Type B pancreatic cell (in vitro differentiated cells): ENCODE data around the gene CTNS. TPM values are rescaled to one million over a fixed set of nuclear protein-coding genes. Genes with fewer than 3 reads are reported as not detected.
A peak's percentile ranks its signal among the peaks of the same experiment; 100 is the strongest.

Source experiments
- DNase-seq: peaks from one replicate; pipeline ENCODE4 v3.0.0; 2021; ENCODE audit warnings: mixed read lengths; ENCODE audit not compliant: unreplicated experiment; ENCODE audit errors: extremely low spot score
- H3K27ac Mint-ChIP-seq: 2 replicates; pipeline ENCODE4 v1.8.0; 2021; ENCODE audit warnings: mild to moderate bottlenecking, mixed read lengths
- H3K27me3 Mint-ChIP-seq: 2 replicates; pipeline ENCODE4 v1.8.0; 2021; ENCODE audit warnings: mixed read lengths
- H3K36me3 Mint-ChIP-seq: 2 replicates; pipeline ENCODE4 v1.8.0; 2021; ENCODE audit warnings: mixed read lengths
- H3K4me1 Mint-ChIP-seq: one replicate; pipeline ENCODE4 v1.8.0; 2021; ENCODE audit warnings: mixed read lengths; ENCODE audit not compliant: unreplicated experiment
- H3K4me3 Mint-ChIP-seq: 2 replicates; pipeline ENCODE4 v1.8.0; 2021; ENCODE audit warnings: mild to moderate bottlenecking, mixed read lengths
- H3K9me3 Mint-ChIP-seq: 2 replicates; pipeline ENCODE4 v1.8.0; 2021; ENCODE audit warnings: mixed read lengths
- total RNA-seq: library from RNA; stranded (reverse); gene quantifications from 2 replicates; pipeline ENCODE4 v1.2.1, GENCODE V29; 2021; ENCODE audit warnings: low replicate concordance
- TF ChIP-seq, protein P1 (sequence below): fragments of 200-600 bp; sonication (generic); conservative IDR thresholded peaks from 2 replicates; pipeline ENCODE4 v1.5.0; 2021; ENCODE audit warnings: antibody characterized with exemption, mild to moderate bottlenecking

The CTNS gene
- total RNA-seq, 1 donor from 2014 or later: 17.5 TPM

DNA sequence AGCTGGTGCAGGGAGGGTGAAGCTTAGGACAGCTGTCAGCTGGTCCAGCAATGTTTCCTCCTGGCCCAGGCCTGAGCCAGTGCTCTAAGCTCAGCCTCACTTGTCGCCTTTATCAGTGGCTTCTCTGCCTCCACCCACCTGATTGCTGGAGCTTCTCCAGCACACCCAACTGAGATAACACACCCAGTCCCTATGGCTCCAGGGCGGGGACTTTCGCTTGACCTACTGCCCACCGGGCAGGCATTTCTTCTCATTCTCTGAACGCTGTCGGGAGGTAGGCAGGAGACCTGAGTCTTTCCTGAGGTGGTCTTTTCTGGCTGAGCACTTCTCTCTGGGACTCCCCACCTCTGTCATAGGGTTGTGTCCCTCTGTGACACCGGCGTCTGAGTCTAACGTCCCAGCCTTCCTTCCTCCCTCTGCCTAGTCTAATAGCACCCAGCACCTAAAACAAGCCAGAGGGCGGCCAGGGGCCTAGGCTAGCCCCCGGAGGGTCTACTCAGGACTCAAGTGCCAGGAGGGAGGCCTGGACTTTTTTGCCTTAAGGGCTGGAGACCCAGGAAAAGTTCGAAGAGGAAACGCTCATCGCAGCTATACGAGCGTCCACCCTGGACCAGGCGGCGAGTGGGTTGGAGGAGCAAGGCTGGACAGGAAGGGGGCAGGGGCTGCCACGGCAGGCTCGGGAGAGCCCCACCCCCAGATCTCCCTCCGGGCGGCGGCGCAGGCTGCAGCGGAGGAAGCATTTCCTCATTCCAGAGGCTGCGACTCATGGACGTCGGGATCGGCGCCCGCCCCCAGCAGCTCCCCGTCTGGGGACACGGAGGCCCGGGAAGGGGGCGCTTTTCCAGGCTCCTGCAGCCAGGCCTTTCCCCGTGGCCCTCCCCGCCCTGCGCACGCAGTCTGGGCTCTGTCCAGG is 31.1 kb downstream of the CTNS start:
- Mint-ChIP-seq H3K27me3 (no peaks in the 10 kb centered on the region), H3K4me1 (peaks cover 25% of the 10 kb centered on the region), H3K27ac (peak overlapping the region; percentile 98), H3K4me3 (peak overlapping the region; percentile 98), H3K9me3 (no peaks in the 10 kb centered on the region), H3K36me3 (peaks cover 4% of the 10 kb centered on the region)
- TF ChIP-seq, protein P1, sequence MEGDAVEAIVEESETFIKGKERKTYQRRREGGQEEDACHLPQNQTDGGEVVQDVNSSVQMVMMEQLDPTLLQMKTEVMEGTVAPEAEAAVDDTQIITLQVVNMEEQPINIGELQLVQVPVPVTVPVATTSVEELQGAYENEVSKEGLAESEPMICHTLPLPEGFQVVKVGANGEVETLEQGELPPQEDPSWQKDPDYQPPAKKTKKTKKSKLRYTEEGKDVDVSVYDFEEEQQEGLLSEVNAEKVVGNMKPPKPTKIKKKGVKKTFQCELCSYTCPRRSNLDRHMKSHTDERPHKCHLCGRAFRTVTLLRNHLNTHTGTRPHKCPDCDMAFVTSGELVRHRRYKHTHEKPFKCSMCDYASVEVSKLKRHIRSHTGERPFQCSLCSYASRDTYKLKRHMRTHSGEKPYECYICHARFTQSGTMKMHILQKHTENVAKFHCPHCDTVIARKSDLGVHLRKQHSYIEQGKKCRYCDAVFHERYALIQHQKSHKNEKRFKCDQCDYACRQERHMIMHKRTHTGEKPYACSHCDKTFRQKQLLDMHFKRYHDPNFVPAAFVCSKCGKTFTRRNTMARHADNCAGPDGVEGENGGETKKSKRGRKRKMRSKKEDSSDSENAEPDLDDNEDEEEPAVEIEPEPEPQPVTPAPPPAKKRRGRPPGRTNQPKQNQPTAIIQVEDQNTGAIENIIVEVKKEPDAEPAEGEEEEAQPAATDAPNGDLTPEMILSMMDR: no peak
- peak; percentile 92 for DNase-seq

GRCh38 chr17:3668279-3669084 is 31.9 kb downstream of the CTNS start, which contains the start of the genes EMC6 and TAX1BP3:
TSS of gene EMC6 (plus strand) at chr17:3668812. CDS start at chr17:3669147, 335 bp downstream.
TSS of gene TAX1BP3 (minus strand) at chr17:3668578. CDS start at chr17:3668526, 52 bp downstream.
- H3K27ac Mint-ChIP-seq: peak within 1 kb of the TSS; percentile 98
- DNase-seq: peak; percentile 100
- H3K4me3 Mint-ChIP-seq: peak within 1 kb of the TSS; percentile 98
- peaks cover 25% of the 10 kb centered on the region for H3K4me1 Mint-ChIP-seq
- TF ChIP-seq, protein P1: no peak
- peaks cover 4% of the 10 kb centered on the region for H3K36me3 Mint-ChIP-seq
- no peaks in the 10 kb centered on the region for H3K27me3 Mint-ChIP-seq
- H3K9me3 Mint-ChIP-seq: no peaks in the 10 kb centered on the region

DNA sequence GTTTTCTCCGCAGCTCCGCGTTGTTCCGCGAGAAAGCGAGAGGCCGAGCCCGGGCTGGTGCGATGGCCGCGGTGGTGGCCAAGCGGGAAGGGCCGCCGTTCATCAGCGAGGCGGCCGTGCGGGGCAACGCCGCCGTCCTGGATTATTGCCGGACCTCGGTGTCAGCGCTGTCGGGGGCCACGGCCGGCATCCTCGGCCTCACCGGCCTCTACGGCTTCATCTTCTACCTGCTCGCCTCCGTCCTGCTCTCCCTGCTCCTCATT is 32.5 kb downstream of the CTNS start:
- Mint-ChIP-seq H3K27me3 (no peaks in the 10 kb centered on the region), H3K4me1 (peaks cover 25% of the 10 kb centered on the region), H3K9me3 (no peaks in the 10 kb centered on the region), H3K27ac (peak overlapping the region; percentile 98), H3K4me3 (peak overlapping the region; percentile 98), H3K36me3 (peaks cover 4% of the 10 kb centered on the region)
- TF ChIP-seq, protein P1: no peak
- DNase-seq: no peak

DNA sequence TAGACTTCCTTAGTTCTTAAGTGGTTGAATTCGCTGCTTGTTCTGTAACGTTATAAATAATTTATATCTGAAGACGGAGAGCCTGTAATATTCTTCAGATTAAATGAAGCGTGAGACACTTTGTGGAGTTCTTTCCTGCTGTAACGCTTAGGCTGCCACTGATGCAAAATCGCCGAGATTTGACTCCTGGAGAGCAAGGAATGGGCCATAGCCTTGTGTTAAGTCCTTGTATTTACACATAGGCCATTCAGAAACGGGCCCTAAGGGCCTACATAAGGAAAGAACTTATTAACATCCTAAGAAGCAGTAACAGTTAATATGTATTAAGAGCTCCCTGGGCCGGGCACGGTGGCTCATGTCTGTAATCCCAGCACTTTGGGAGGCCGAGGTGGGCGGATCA is 33.0 kb downstream of the CTNS start:
- Mint-ChIP-seq H3K36me3 (peaks cover 4% of the 10 kb centered on the region), H3K9me3 (no peaks in the 10 kb centered on the region), H3K27me3 (no peaks in the 10 kb centered on the region), H3K27ac (peak overlapping the region; percentile 98), H3K4me1 (peaks cover 25% of the 10 kb centered on the region), H3K4me3 (peak overlapping the region; percentile 98)
- TF ChIP-seq, protein P1: no peak
- no peak for DNase-seq

GRCh38 chr17:3672571-3672970 is 36.0 kb downstream of the CTNS start:
- H3K27ac Mint-ChIP-seq: no peak overlapping the region
- H3K27me3 Mint-ChIP-seq: peaks cover 4% of the 10 kb centered on the region
- TF ChIP-seq, protein P1: no peak
- H3K4me1 Mint-ChIP-seq: peaks cover 9% of the 10 kb centered on the region
- H3K9me3 Mint-ChIP-seq: no peaks in the 10 kb centered on the region
- peaks cover 4% of the 10 kb centered on the region for H3K36me3 Mint-ChIP-seq
- DNase-seq: no peak
- H3K4me3 Mint-ChIP-seq: no peak overlapping the region
